GM12801 (cell line): Measurements from ENCODE around the gene HSPBP1.

Source experiments
- CTCF ChIP-seq: IDR thresholded peaks from one replicate; pipeline ENCODE4 v1.5.1; 2011; ENCODE audit warnings: control low read depth; ENCODE audit not compliant: insufficient read length; ENCODE audit errors: extremely low read depth

Gene HSPBP1

DNA sequence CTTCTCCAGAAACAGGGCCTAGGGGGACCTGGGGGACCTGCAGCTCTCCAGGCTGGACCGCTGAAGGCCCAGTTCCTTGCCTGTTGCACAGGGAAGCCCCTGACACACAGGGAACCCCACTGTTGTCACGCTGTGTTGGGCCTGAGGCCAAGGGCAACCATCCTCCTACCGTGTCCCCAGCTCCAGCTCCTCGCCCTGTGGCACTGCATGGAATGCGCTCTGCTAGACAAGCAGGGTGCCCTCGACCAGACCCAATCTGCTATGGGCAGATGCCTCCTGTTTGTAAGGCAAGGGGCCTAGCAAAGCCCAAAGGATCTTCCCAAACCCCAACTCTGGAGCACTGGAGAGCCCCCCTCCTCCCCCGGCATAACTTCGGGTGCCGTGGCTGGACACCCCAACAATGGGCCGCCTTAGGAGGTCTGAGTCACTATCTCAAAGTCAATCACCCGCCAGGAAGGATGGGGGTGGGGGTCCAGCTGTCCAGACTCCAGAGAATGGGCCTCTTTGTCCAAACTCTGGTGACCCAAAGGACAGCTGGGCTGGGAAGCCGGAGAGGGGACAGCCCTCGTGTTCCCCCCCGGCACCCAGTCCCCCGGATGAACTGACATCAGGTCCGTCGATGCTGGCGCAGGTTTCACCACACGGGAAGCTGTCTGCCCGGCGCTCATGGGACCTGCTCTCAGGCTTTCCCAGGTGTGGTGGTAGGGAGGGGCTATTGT lies 7.6 kb upstream of the HSPBP1 start:
- TF ChIP-seq CTCF, result no peak

DNA sequence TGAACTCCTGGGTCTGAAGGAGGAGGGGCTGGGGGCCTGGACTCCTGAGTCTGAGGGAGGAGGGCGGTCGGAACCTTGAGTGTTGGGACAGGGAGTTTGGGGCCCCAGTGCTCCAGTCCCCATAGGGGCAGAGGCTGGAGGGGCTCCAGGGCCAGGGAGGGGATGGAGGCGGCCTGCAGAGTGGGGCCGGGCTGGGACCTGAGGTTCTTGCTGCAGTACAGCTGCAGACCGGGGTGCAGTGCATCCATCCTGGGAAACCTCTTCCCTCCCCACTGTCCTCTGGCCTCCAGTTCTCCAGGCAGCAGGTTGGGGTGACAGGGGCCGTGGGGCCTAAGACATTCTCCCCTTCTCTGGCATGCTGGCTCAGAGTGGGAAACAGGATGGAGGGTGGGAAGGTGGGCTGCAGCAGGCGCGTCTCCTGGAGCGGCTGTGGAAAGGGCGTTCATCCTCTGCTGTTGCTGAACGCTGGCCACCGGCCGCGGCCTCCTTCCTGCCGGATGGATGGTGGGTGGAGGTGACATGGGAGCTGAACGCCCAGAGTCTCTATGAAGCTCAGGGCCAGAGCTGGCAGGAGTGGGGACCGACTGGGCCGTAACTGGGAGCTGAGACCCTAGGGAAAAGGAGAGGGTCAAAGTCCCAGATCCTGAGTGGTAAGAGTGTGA lies 5.5 kb upstream of the HSPBP1 start:
- no peak for TF ChIP-seq CTCF

DNA sequence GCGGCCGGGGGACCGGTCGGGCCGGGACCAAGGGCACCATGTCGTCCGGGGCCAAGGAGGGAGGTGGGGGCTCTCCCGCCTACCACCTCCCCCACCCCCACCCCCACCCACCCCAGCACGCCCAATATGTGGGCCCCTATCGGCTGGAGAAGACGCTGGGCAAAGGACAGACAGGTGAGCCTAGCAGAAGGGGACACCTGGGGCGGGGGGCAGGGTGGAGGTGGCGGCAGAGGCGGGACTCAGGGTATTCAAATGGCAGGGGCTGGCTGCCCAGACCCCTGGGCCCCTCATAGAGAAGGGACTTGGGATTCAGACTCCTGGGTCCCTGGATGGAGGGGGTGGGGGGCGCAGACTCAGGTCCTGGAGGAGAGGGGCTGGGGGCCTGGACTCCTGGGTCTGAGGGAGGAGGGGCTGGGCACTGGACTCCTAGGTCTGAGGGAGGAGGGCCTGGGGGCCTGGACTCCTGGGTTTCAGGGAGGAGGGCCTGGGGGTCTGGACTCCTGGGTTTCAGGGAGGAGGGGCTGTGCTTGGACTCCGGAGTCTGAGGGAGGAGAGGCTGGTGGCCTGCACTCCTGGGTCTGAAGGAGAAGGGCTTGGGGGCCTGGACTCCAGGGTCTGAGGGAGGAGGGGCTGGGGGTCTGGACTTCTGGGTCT lies 4.6 kb upstream of the HSPBP1 start:
- TF ChIP-seq CTCF, result no peak

- TF ChIP-seq CTCF, result no peak
These were observed 3.9 kb upstream of the HSPBP1 start, which contains the start of gene BRSK1 for GRCh38 chr19:55283548-55284377. TSS of gene BRSK1 (plus strand) at chr19:55283997. CDS start at chr19:55284443, 446 bp downstream.

GRCh38 chr19:55279340-55279739 lies 570 bp downstream of the HSPBP1 start:
- TF ChIP-seq CTCF, result no peak

DNA sequence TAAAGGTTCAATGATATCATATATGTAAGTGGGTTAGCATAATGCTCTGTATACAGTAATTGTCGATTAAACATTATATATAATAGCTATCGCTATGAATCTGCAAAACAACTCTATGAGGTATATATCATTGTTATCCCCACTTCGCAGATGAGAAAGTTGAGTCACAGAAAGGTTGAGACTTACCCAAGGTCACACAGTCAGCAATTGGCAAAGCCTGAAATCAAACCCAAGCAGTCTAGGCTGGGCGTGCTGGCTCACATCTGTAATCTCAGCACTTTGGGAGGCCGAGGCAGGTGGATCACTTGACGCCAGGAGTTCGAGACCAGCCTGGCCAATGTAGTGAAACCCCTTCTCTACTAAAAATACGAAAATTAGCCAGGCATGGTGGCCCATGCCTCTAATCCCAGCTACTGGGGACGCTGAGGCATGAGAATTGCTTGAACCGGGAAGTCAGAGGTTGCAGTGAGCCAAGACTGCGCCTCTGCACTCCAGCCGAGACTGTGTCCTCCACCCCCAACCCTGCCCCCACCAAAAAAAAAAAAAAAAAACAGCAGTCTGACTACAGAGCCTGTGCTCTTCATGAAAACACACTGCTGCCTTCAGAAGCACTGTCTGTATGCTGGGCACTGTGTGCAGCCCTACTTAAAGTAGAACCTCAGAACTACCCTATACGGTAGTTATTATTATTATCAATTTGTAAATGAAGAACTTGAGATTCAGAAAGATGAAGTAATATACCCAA lies 1.3 kb downstream of the HSPBP1 start:
- no peak for TF ChIP-seq CTCF
